ENCODE data around the gene TMEM245.
"Not testable (repeated sequence)": the region's sequence is repeated elsewhere in the genome, so short reads cannot be mapped to it uniquely, and the experiment has no call there.

Gene TMEM245

GRCh38 chr9:108994695-108995094 lies 125.1 kb downstream of the TMEM245 start:
- no peak for DNase-seq (ENCODE audit: low read depth in 3 of 3)

DNA sequence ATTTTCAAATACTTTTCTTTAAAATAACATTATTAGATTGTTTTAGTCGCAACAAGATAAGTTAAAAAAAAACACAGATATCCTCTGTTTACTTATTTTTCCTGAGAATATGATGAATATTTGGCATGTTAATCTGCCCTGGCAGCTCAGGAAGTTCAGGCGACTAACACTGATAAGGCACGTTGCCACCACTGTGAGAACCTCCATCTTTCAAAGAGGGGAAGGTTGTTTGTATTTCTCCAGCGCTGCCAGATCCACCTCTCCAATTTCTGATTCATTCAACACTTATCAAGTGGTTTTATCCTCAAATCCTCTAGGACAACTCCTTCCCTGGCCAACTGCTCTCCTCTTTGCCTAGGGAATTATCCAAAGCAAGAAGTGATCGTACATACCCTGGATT lies 128.3 kb downstream of the TMEM245 start:
- no peak for DNase-seq (ENCODE audit: low read depth in 3 of 3)

GRCh38 chr9:108983885-108984284 lies 135.9 kb downstream of the TMEM245 start:
- DNase-seq (ENCODE audit: low read depth in 3 of 3): no peak

DNA sequence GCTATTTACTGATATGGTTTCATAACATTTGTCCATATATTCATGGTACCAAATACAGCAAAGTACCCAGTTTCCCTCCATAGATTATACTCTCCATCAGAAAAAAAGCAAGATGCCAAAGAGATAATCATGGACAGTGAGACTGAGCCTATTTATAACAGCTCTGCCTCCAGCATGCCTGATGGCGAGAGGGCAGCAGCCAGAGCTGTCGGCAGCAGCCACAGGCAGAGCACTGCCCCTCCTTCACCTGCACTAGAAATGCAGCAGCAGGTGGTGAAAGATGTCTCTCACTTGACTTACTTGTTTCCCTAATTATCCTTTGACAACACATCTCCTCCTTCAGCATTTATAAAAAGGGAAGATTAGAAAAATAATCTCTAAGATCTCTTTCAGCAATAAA lies 138.9 kb downstream of the TMEM245 start:
- DNase-seq (ENCODE audit: low read depth in 3 of 3): no peak

- no peak for DNase-seq (ENCODE audit: low read depth in 3 of 3)
Observed at GRCh38 chr9:108978205-108978604, 141.5 kb downstream of the TMEM245 start.

- DNase-seq (ENCODE audit: low read depth in 3 of 3): no peak
Observed at GRCh38 chr9:108973895-108974294, 145.9 kb downstream of the TMEM245 start.

DNA sequence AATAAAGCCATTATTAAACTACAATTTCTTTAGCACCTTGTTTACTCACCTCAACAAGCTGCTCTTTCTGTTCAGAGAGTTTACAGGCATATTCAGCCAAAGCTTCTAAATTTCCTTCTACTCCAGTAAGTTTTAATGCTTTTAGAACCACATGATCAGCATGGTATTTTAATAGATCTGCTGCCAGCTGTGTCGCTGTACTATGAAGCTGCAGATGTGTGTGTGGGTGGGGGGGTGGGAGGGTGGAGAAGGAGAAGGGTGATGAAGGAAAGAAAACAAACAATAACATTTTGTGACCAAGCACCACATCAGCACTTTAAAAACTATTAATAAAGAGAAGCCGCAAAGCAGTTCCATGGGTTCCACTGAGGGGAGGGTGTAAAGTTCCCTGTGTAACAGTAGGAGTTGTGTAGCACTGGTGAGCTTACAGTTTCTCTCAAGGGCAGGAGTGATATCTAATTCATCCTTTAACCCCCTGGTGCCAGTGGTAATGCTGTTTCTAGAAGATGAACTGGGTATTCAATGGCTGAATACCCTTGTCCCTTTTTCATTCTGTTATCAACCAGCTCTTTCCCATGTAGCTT lies 147.0 kb downstream of the TMEM245 start:
- DNase-seq (ENCODE audit: low read depth in 3 of 3): no peak

- no peak for DNase-seq (ENCODE audit: low read depth in 3 of 3)
Observed at GRCh38 chr9:108972186-108972585, 147.6 kb downstream of the TMEM245 start.

DNA sequence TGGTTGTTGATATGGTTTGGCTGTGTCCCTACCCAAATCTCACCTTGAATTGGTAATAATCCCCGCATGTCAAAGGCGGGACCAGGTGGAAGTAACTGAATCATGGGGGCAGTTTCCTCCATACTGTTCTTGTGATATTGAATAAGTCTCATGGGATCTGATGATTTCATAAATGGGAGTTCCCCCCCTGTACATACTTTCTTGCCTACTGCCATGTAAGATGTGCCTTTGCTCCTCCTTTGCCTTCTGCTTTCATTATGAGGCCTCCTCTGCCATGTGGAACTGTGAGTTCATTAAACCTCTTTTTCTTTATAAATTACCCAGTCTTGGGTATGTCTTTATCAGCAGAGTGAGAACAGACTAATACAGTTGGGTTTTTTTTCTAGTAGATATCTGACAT lies 148.4 kb downstream of the TMEM245 start:
- DNase-seq (ENCODE audit: low read depth in 3 of 3): not testable (repeated sequence)

- no peak for DNase-seq (ENCODE audit: low read depth in 3 of 3)
Observed at GRCh38 chr9:108967916-108968315, 151.8 kb downstream of the TMEM245 start.

All from stimulated activated CD4-positive, alpha-beta T cell treated with anti-CD3 and anti-CD28 coated beads, TNF-alpha, amount 100 ng/mL, for 24 hours (primary cell).